ENCODE data around the gene LRRTM4. TPM values are rescaled to one million over a fixed set of nuclear protein-coding genes. Genes with fewer than 3 reads are reported as not detected.

The LRRTM4 gene
- total RNA-seq, 4 donors from 2014 or later = not detected

DNA sequence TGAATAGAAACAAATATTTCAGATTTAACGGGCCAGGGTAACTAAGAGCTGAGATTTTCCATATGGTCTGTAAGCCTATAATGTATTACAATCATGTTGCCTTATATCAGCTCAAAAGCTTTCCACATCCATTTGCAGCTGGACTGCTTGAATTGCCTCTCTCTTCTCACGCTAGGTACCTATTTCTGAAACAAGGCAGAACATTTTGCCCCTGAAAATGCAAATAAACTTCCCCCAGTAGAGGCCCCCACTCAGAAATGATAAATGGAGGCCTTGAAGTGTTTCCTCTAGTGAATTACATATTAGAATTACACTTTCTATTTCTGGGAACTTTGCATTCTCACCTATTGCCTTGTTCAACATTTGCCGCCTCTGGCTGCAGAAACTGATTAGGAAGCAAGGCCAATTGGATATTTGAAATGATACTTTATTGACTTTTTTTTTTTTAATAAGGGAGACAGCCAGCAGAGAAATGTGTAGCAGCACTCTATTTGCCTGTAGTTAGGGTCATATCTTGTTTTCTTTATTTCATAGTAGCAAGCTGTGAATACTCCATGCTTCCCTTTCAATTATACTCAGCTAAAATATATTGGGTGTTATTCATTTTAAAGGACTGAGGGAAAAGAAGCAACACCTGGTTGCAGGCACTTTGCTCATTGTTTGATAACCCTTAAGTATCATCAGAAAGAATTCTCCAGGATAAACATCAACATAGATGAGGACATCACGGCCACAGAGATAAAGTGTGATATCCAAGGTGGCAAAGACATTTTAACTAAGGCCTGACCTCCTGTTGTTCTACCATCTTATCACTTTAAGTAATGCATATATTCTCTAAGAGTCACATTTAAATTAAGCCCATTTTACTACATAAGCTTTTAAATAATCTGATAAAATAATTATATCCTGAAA, 505.5 kb downstream of the LRRTM4 start:
- WGBS, 2 donors = 75 to 82% methylated on average over 4 of the region's 4 CpGs
- no peak for TF ChIP-seq POLR2A (IDR thresholded peaks at IDR 0.05)
- TF ChIP-seq, protein P1, sequence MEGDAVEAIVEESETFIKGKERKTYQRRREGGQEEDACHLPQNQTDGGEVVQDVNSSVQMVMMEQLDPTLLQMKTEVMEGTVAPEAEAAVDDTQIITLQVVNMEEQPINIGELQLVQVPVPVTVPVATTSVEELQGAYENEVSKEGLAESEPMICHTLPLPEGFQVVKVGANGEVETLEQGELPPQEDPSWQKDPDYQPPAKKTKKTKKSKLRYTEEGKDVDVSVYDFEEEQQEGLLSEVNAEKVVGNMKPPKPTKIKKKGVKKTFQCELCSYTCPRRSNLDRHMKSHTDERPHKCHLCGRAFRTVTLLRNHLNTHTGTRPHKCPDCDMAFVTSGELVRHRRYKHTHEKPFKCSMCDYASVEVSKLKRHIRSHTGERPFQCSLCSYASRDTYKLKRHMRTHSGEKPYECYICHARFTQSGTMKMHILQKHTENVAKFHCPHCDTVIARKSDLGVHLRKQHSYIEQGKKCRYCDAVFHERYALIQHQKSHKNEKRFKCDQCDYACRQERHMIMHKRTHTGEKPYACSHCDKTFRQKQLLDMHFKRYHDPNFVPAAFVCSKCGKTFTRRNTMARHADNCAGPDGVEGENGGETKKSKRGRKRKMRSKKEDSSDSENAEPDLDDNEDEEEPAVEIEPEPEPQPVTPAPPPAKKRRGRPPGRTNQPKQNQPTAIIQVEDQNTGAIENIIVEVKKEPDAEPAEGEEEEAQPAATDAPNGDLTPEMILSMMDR (IDR thresholded peaks at IDR 0.05) = no peak
- H3K4me3 ChIP-seq (replicated peaks in 1 of 3) = no peak overlapping the region
- no peak for DNase-seq
- no peaks in the 10 kb centered on the region for H3K4me1 ChIP-seq
- H3K27ac ChIP-seq = no peak overlapping the region
- no peaks in the 10 kb centered on the region for H3K9me3 ChIP-seq
- intact Hi-C loops (cut with DNase I) = no loop called here
- no peaks in the 10 kb centered on the region for H3K27me3 ChIP-seq
- no peaks in the 10 kb centered on the region for H3K36me3 ChIP-seq

DNA sequence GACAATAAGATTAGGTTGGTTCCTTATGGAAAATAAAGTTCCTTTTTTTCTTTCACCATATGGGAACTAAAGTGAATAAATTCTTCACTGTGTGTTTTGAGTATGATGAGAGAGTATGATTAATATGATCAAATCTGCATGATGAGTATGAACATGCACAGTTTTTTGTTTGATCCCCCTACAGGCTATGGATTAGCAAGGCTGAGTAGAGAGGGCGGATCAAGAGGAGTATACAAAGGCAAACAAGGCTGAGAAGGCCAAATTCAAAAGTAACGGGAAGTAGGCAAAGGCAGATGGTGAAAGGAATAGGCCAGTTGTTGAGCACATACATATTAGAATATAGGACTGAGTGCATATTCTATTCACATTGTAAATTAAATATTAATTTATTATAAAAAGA, 508.2 kb downstream of the LRRTM4 start:
- 88 to 94% methylated on average over 2 of the region's 2 CpGs for WGBS, 2 donors
- intact Hi-C loops (cut with DNase I) = no loop called here
- no peaks in the 10 kb centered on the region for H3K9me3 ChIP-seq
- H3K4me3 ChIP-seq (replicated peaks in 1 of 3) = no peak overlapping the region
- H3K27ac ChIP-seq = no peak overlapping the region
- DNase-seq = no peak
- TF ChIP-seq, protein P1 (IDR thresholded peaks at IDR 0.05) = no peak
- TF ChIP-seq POLR2A (IDR thresholded peaks at IDR 0.05) = no peak
- H3K27me3 ChIP-seq = no peaks in the 10 kb centered on the region
- no peaks in the 10 kb centered on the region for H3K36me3 ChIP-seq
- H3K4me1 ChIP-seq = no peaks in the 10 kb centered on the region

DNA sequence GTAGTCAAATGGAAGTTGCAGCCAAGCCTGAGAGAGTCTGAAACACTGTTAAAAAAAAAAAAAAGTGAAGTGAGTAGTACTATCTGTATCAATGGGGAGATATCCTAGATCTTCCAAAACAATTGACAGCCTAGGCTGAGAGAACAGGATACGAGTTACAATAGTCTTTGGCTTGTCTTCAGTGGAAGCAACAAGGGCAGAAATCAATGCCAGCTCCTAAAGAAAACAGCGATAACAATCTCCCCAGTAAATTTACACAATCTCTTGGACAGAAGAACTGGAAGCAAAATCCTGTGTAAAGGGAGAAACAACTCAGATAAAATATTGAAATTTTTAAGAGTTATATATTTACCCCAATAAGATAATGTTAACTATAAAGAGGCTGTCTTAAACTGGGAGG, 508.7 kb downstream of the LRRTM4 start:
- intact Hi-C loops (cut with DNase I) = no loop called here
- Histone ChIP-seq H3K4me1 (no peaks in the 10 kb centered on the region), H3K36me3 (no peaks in the 10 kb centered on the region), H3K4me3 (replicated peaks in 1 of 3) (no peak overlapping the region), H3K27me3 (no peaks in the 10 kb centered on the region), H3K27ac (no peak overlapping the region), H3K9me3 (no peaks in the 10 kb centered on the region)
- 45 to 74% methylated on average over 2 of the region's 2 CpGs for WGBS, 2 donors
- TF ChIP-seq POLR2A (IDR thresholded peaks at IDR 0.05) = no peak
- TF ChIP-seq, protein P1 (IDR thresholded peaks at IDR 0.05) = no peak
- no peak for DNase-seq

DNA sequence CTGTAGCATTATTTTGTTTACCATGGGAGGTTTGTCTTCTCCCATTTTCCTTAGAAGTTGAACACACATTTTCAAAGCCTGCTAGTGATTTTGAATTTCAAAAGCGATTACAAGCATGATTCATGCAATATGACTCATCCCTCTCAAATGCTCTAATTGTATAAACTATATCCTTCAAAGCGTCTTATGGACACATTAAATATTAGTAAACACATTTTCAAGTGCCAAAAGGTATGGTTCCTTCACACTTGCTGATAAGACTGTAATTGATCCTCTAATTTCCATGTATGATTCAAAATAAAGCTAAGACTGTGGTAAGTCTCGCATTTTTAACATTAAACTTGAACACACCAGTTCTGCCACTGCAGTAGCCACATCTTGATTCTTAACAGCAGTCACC, 512.9 kb downstream of the LRRTM4 start:
- H3K9me3 ChIP-seq = no peaks in the 10 kb centered on the region
- H3K27me3 ChIP-seq = no peaks in the 10 kb centered on the region
- 77 to 78% methylated on average over 3 of the region's 3 CpGs for WGBS, 2 donors
- no peak overlapping the region for H3K27ac ChIP-seq
- TF ChIP-seq POLR2A (IDR thresholded peaks at IDR 0.05) = no peak
- TF ChIP-seq, protein P1 (IDR thresholded peaks at IDR 0.05) = no peak
- no peak for DNase-seq
- intact Hi-C loops (cut with DNase I) = no loop called here
- no peaks in the 10 kb centered on the region for H3K36me3 ChIP-seq
- H3K4me3 ChIP-seq (replicated peaks in 1 of 3) = no peak overlapping the region
- no peaks in the 10 kb centered on the region for H3K4me1 ChIP-seq

DNA sequence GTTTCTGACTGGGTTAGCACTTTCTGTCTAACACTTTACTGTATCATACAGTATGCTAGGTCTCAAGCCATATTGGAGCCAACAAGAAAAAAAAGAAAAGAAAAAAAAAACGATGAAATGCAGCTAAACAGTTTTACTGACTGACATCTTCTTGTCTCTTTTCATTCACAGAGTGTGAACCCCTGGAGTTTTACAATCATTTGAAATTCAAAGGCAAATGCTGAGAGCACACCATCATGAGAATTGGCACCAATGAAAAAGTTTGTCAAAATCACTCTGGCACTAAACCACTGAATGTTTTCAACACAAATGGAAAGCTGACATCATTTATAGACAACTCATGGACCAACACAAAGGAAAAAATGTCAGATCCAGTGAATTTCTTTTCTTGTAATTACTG, 513.3 kb downstream of the LRRTM4 start:
- H3K4me3 ChIP-seq (replicated peaks in 1 of 3) = no peak overlapping the region
- WGBS, 2 donors = 4 to 6% methylated on average over 1 of the region's 1 CpG
- intact Hi-C loops (cut with DNase I) = no loop called here
- no peaks in the 10 kb centered on the region for H3K36me3 ChIP-seq
- H3K27ac ChIP-seq = no peak overlapping the region
- no peaks in the 10 kb centered on the region for H3K27me3 ChIP-seq
- TF ChIP-seq, protein P1 (IDR thresholded peaks at IDR 0.05) = no peak
- no peak for TF ChIP-seq POLR2A (IDR thresholded peaks at IDR 0.05)
- no peak for DNase-seq
- H3K9me3 ChIP-seq = no peaks in the 10 kb centered on the region
- no peaks in the 10 kb centered on the region for H3K4me1 ChIP-seq

Data from thyroid gland (tissue), 4 donors.